Fibroblast of lung (primary cell): ENCODE measurements around the gene NDUFS3. TPM values are rescaled to one million over a fixed set of nuclear protein-coding genes. Genes with fewer than 3 reads are reported as not detected.

Source experiments
- DNase-seq, 2 donors: peaks; one replicate each; pipeline versions ENCODE4 v3.0.0 to v3.0.0-alpha.2; 2010; ENCODE audit warnings: low read depth in 2 of 2
- H2AFZ ChIP-seq: 2 replicates; pipeline ENCODE4 v1.5.1; 2012; ENCODE audit warnings: low read length, control low read depth, inconsistent platforms
- H3K27ac ChIP-seq: 2 replicates; pipeline ENCODE4 v1.5.1; 2011; ENCODE audit warnings: low read length, control low read depth; ENCODE audit not compliant: insufficient read depth
- H3K27me3 ChIP-seq: 2 replicates; pipeline ENCODE4 v1.5.1; 2011; ENCODE audit warnings: mild to moderate bottlenecking, low read length; ENCODE audit not compliant: control insufficient read depth, insufficient read depth
- H3K36me3 ChIP-seq: 2 replicates; pipeline ENCODE4 v1.5.1; 2011; ENCODE audit warnings: low read length; ENCODE audit not compliant: control insufficient read depth, insufficient read depth
- H3K4me1 ChIP-seq: 2 replicates; pipeline ENCODE4 v1.5.1; 2011; ENCODE audit warnings: low read length; ENCODE audit not compliant: control insufficient read depth, insufficient read depth; ENCODE audit errors: extremely low read depth
- H3K4me2 ChIP-seq: 2 replicates; pipeline ENCODE4 v1.5.1; 2011; ENCODE audit warnings: low read length, control low read depth; ENCODE audit not compliant: insufficient read depth; ENCODE audit errors: extremely low read depth
- H3K4me3 ChIP-seq, 4 experiments: fragments of 200-600 bp in 1 of 4; sonication (generic) in 1 of 4; replicated peaks in 1 of 4; 2 replicates each; pipeline ENCODE4 v1.5.1; 2011 to 2016; ENCODE audit warnings: low read length in 4 of 4, low read depth in 3 of 4, mild to moderate bottlenecking in 3 of 4, control low read depth in 2 of 4, inconsistent platforms in 1 of 4, mixed read lengths in 1 of 4; ENCODE audit not compliant: insufficient read depth in 1 of 4; ENCODE audit errors: control extremely low read depth in 1 of 4
- H3K79me2 ChIP-seq: 2 replicates; pipeline ENCODE4 v1.5.1; 2012; ENCODE audit warnings: mild to moderate bottlenecking, low read length, inconsistent platforms; ENCODE audit not compliant: control insufficient read depth, insufficient read depth
- H3K9ac ChIP-seq: 2 replicates; pipeline ENCODE4 v1.5.1; 2011; ENCODE audit warnings: mild to moderate bottlenecking, low read length, control low read depth; ENCODE audit not compliant: insufficient read depth
- H3K9me3 ChIP-seq: 2 replicates; pipeline ENCODE4 v1.5.1; 2012; ENCODE audit warnings: low read depth, low read length; ENCODE audit not compliant: control insufficient read depth, insufficient read depth
- H4K20me1 ChIP-seq: 2 replicates; pipeline ENCODE4 v1.5.1; 2011; ENCODE audit warnings: low read length; ENCODE audit not compliant: control insufficient read depth, insufficient read depth; ENCODE audit errors: extremely low read depth
- EZH2 ChIP-seq: IDR thresholded peaks from 2 replicates; pipeline ENCODE4 v1.5.1; 2012; ENCODE audit warnings: low read length, control low read depth, mild to moderate bottlenecking; ENCODE audit errors: missing control alignments
- polyA plus RNA-seq, 2 donors: library from polyadenylated mRNA; depleted of rRNA in 1 of 2; stranded (reverse) in 1 of 2; unstranded in 1 of 2; fragments of >200 nt; gene quantifications; 2 replicates each; pipeline ENCODE4 v1.2.1, GENCODE V29; 2011 to 2012; ENCODE audit warnings: missing spikeins in 1 of 2
- total RNA-seq: library from RNA; depleted of rRNA; stranded (reverse); fragments of >200 nt; gene quantifications from 2 replicates; pipeline ENCODE4 v1.2.1, GENCODE V29; 2014
- TF ChIP-seq, protein P1 (sequence below), 2 donors: IDR thresholded peaks in 1 of 2; conservative IDR thresholded peaks in 1 of 2; 1 replicate in 1 of 2; 2 replicates in 1 of 2; pipeline ENCODE4 v1.5.1; 2011 to 2012; ENCODE audit warnings: low read length in 2 of 2, control low read depth in 1 of 2, inconsistent platforms in 1 of 2, low read depth in 1 of 2, mild to moderate bottlenecking in 1 of 2

NDUFS3 gene
- total and polyA plus RNA-seq, 2 donors (not counting 1 experiment from before 2014, with no cell fraction given), result 76.5 to 113 TPM

GRCh38 chr11:47531666-47532065 is 47.2 kb upstream of the NDUFS3 start:
- no peak overlapping the region for H3K4me3 ChIP-seq
- H3K27me3 ChIP-seq, result no peaks in the 10 kb centered on the region
- peaks cover 14% of the 10 kb centered on the region for H3K4me1 ChIP-seq
- H3K27ac ChIP-seq, result no peak overlapping the region
- H3K4me2 ChIP-seq, result no peak overlapping the region
- TF ChIP-seq, protein P1, sequence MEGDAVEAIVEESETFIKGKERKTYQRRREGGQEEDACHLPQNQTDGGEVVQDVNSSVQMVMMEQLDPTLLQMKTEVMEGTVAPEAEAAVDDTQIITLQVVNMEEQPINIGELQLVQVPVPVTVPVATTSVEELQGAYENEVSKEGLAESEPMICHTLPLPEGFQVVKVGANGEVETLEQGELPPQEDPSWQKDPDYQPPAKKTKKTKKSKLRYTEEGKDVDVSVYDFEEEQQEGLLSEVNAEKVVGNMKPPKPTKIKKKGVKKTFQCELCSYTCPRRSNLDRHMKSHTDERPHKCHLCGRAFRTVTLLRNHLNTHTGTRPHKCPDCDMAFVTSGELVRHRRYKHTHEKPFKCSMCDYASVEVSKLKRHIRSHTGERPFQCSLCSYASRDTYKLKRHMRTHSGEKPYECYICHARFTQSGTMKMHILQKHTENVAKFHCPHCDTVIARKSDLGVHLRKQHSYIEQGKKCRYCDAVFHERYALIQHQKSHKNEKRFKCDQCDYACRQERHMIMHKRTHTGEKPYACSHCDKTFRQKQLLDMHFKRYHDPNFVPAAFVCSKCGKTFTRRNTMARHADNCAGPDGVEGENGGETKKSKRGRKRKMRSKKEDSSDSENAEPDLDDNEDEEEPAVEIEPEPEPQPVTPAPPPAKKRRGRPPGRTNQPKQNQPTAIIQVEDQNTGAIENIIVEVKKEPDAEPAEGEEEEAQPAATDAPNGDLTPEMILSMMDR (conservative IDR thresholded peaks at IDR 0.05 in 1 of 2, IDR thresholded peaks at IDR 0.05 in 1 of 2; ENCODE audit: low read depth in 1 of 2, low read length in 2 of 2), result no peak
- TF ChIP-seq EZH2, result no peak
- H4K20me1 ChIP-seq, result peaks cover 2% of the 10 kb centered on the region
- H3K9me3 ChIP-seq, result no peaks in the 10 kb centered on the region
- H3K9ac ChIP-seq, result no peak overlapping the region
- H3K79me2 ChIP-seq, result peaks cover 92% of the 10 kb centered on the region
- H3K36me3 ChIP-seq, result no peaks in the 10 kb centered on the region
- H2AFZ ChIP-seq, result no peak overlapping the region
- no peak for DNase-seq

DNA sequence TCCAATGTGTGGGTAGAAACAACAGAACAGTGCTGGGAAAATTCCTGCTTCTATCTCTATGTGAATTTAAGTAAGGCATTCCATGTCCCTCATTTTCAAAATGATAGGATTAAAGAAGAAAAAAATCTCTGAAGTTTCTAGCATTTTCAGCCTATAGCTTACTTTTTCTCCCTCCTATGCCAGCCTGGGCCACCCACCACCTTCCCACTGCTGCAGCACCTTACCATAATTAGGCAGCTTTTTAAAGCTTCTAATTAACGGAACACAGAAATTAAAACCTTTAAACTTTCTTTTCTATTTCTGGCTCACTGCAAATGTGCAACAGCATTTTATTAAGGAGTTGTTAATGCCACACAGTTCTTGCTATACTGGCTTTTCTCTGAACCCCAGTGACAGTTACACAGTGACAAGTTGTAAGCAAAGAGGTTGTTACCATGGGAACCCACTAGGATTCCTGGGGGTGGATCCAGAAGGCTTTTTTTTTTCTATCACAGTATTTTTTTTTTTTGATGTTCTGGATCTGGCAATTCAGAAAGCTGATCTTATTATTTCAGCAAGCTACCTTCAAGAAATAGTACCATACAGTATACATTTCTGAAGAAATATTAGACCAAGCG is 46.2 kb upstream of the NDUFS3 start:
- TF ChIP-seq EZH2, result no peak
- TF ChIP-seq, protein P1 (conservative IDR thresholded peaks at IDR 0.05 in 1 of 2, IDR thresholded peaks at IDR 0.05 in 1 of 2; ENCODE audit: low read depth in 1 of 2, low read length in 2 of 2), result no peak
- no peaks in the 10 kb centered on the region for H3K9me3 ChIP-seq
- no peak overlapping the region for H3K4me2 ChIP-seq
- H3K79me2 ChIP-seq, result peaks cover 92% of the 10 kb centered on the region
- no peak overlapping the region for H2AFZ ChIP-seq
- H3K36me3 ChIP-seq, result no peaks in the 10 kb centered on the region
- H3K27me3 ChIP-seq, result no peaks in the 10 kb centered on the region
- H4K20me1 ChIP-seq, result peaks cover 2% of the 10 kb centered on the region
- H3K4me3 ChIP-seq, result no peak overlapping the region
- H3K27ac ChIP-seq, result no peak overlapping the region
- no peak for DNase-seq
- H3K4me1 ChIP-seq, result peaks cover 14% of the 10 kb centered on the region
- no peak overlapping the region for H3K9ac ChIP-seq

DNA sequence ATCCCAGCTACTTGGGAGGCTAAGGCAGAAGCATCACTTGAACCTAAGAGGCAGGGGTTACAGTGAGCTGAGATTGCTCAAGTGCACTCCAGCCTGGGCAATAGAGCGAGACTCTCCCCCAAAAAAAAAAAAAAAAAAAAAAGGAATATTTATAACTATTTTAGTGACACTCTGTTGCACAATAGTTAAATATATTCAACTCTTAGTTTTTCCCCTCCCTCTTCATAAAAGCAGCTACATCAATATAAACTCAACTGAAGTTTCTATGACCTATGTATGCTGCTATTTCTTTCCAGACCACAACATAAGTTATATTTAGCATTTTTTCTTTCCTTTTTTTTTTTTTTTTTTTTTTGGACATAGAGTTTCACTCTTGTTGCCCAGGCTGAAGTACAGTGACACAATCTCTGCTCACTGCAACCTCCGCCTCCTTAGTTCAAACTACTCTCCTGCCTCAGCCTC is 45.2 kb upstream of the NDUFS3 start:
- Histone ChIP-seq H3K9ac (no peak overlapping the region), H3K27me3 (no peaks in the 10 kb centered on the region), H3K4me3 (no peak overlapping the region), H2AFZ (no peak overlapping the region), H4K20me1 (peaks cover 2% of the 10 kb centered on the region), H3K27ac (peak overlapping the region; percentile 36), H3K9me3 (no peaks in the 10 kb centered on the region), H3K79me2 (peaks cover 90% of the 10 kb centered on the region), H3K4me1 (peaks cover 14% of the 10 kb centered on the region), H3K36me3 (no peaks in the 10 kb centered on the region), H3K4me2 (no peak overlapping the region)
- peak; percentile 78 to 92 for DNase-seq
- TF ChIP-seq, protein P1 (conservative IDR thresholded peaks at IDR 0.05 in 1 of 2, IDR thresholded peaks at IDR 0.05 in 1 of 2; ENCODE audit: low read depth in 1 of 2, low read length in 2 of 2), result no peak
- TF ChIP-seq EZH2, result no peak
